Measurements from ENCODE around the gene ZFYVE27.

DNA sequence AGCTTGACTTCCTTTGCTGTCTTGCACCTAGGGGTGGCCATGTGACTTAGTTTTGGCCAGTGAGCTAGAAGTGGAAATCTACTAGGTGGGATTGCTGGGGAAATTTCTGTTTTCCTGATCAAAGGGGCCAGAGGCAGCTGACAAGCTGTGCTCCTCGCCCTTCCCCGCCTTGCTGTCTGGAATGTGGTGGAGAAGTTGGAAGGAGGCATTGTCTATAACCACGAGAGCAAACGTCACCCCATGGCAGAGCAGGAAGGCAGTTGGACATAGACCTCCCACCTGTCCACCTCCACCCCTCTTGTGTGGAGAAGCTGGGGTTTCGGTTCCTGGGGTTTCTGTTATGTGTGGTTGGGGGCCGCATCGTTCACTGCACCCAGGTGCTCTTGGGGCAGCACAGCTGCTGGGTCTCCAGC lies 27.6 kb downstream of the ZFYVE27 start:
- TF ChIP-seq, protein P1, sequence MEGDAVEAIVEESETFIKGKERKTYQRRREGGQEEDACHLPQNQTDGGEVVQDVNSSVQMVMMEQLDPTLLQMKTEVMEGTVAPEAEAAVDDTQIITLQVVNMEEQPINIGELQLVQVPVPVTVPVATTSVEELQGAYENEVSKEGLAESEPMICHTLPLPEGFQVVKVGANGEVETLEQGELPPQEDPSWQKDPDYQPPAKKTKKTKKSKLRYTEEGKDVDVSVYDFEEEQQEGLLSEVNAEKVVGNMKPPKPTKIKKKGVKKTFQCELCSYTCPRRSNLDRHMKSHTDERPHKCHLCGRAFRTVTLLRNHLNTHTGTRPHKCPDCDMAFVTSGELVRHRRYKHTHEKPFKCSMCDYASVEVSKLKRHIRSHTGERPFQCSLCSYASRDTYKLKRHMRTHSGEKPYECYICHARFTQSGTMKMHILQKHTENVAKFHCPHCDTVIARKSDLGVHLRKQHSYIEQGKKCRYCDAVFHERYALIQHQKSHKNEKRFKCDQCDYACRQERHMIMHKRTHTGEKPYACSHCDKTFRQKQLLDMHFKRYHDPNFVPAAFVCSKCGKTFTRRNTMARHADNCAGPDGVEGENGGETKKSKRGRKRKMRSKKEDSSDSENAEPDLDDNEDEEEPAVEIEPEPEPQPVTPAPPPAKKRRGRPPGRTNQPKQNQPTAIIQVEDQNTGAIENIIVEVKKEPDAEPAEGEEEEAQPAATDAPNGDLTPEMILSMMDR (IDR thresholded peaks at IDR 0.05), result no peak
- no peak for TF ChIP-seq POLR2A (IDR thresholded peaks at IDR 0.05)

Measured in ovary (tissue), 3 donors.